GM12878 (cell line): ENCODE data around the gene SSH2. TPM values are rescaled to one million over a fixed set of nuclear protein-coding genes. Genes with fewer than 3 reads are reported as not detected.
A peak's percentile ranks its signal among the peaks of the same experiment; 100 is the strongest.

ENCODE experiments used
- ATAC-seq: fragments of 200-7000 bp; cut with Tn5 transposase; 3 replicates; pipeline ENCODE4 v1.9.1; 2020; ENCODE audit warnings: mild to moderate bottlenecking, moderate library complexity
- BruUV-seq: library from RNA; stranded (reverse); fragments of 400-500 nt; replicated peaks from 2 replicates; lab custom pipeline; 2021; lab: Mats Ljungman, UMichigan
- CTCF ChIA-PET: fragments of 300-600 bp; sonication (Branson Sonifier 250); formaldehyde crosslinking; extraction: SDS; loops from one replicate; lab custom pipeline; 2021; ENCODE audit warnings: inconsistent platforms; lab: Yijun Ruan, JAX
- POLR2A ChIA-PET: fragments of 350-600 bp; formaldehyde crosslinking; extraction: SDS; loops from one replicate; lab custom pipeline; 2021; ENCODE audit warnings: inconsistent platforms; lab: Charles Lee
- RAD21 ChIA-PET: fragments of 300-600 bp; sonication (Branson Sonifier 250); formaldehyde crosslinking; loops from one replicate; lab custom pipeline; 2023; ENCODE audit warnings: antibody characterized with exemption; ENCODE audit not compliant: unreplicated experiment; lab: Charles Lee
- SMC1A ChIA-PET: fragments of 300-600 bp; sonication (Branson Sonifier 250); formaldehyde crosslinking; loops from one replicate; lab custom pipeline; 2023; ENCODE audit not compliant: unreplicated experiment, uncharacterized antibody; lab: Charles Lee
- DNase-seq: peaks from one replicate; pipeline ENCODE4 v3.0.0-alpha.2; 2011; ENCODE audit warnings: low read depth, low spot score
- FAIRE-seq: peaks from 3 replicates; lab custom pipeline; 2011; peaks lifted over from hg19 to GRCh38; lab: Jason Lieb, UNC
- H2AFZ ChIP-seq: 2 replicates; pipeline ENCODE4 v1.6.0; 2011; ENCODE audit warnings: low read depth, low read length, control low read depth; ENCODE audit not compliant: control insufficient read depth
- H3K27ac ChIP-seq: 2 replicates; pipeline ENCODE4 v1.5.1; 2011; ENCODE audit warnings: control low read depth; ENCODE audit not compliant: control insufficient read depth, insufficient read depth
- H3K27me3 ChIP-seq, 2 experiments: replicated peaks in 1 of 2; 2 replicates each; pipeline versions ENCODE4 v1.6.0 to v1.6.1; 2011; ENCODE audit warnings: low read length in 1 of 2; ENCODE audit not compliant: control insufficient read depth in 2 of 2, insufficient read depth in 2 of 2
- H3K36me3 ChIP-seq, 2 experiments: 2 replicates each; pipeline ENCODE4 v1.5.1; 2011; ENCODE audit warnings: low read length in 1 of 2; ENCODE audit not compliant: control insufficient read depth in 2 of 2, insufficient read depth in 2 of 2
- H3K4me1 ChIP-seq: 2 replicates; pipeline ENCODE4 v1.6.1; 2011; ENCODE audit warnings: mild to moderate bottlenecking, low read length, moderate library complexity, mixed read lengths; ENCODE audit not compliant: control insufficient read depth, insufficient read depth
- H3K4me2 ChIP-seq: 2 replicates; pipeline ENCODE4 v1.6.0; 2011; ENCODE audit warnings: control low read depth; ENCODE audit not compliant: control insufficient read depth, insufficient read depth
- H3K4me3 ChIP-seq: fragments of 200-600 bp; sonication (generic); 2 replicates; pipeline ENCODE4 v1.5.1; 2016
- H3K79me2 ChIP-seq: 2 replicates; pipeline ENCODE4 v1.6.0; 2011; ENCODE audit warnings: low read length; ENCODE audit not compliant: control insufficient read depth, insufficient read depth
- H3K9ac ChIP-seq: 2 replicates; pipeline ENCODE4 v1.8.0; 2011; ENCODE audit warnings: low read length, control low read depth, mixed read lengths; ENCODE audit not compliant: control insufficient read depth, insufficient read depth
- H3K9me3 ChIP-seq: replicated peaks from 3 replicates; pipeline ENCODE4 v1.5.1; 2011; ENCODE audit warnings: mild to moderate bottlenecking, low read length; ENCODE audit not compliant: control insufficient read depth, insufficient read depth
- H4K20me1 ChIP-seq: 2 replicates; pipeline ENCODE4 v1.6.0; 2011; ENCODE audit not compliant: control insufficient read depth, insufficient read depth
- RAD21 ChIP-seq: IDR thresholded peaks from 2 replicates; pipeline ENCODE4 v1.6.1; 2011; ENCODE audit warnings: mild to moderate bottlenecking, low read depth, low read length, moderate library complexity; ENCODE audit not compliant: insufficient read depth
- SIX5 ChIP-seq: IDR thresholded peaks from 2 replicates; pipeline ENCODE4 v1.6.1; 2011; ENCODE audit warnings: mild to moderate bottlenecking, low read depth, low read length, moderate library complexity; ENCODE audit not compliant: severe bottlenecking
- YY1 ChIP-seq: IDR thresholded peaks from 2 replicates; pipeline ENCODE4 v1.6.1; 2011; ENCODE audit warnings: low read depth, mild to moderate bottlenecking, low read length
- WGBS: methylation state at CpG from one replicate; pipeline ENCODE4 v1.1.6; 2016; ENCODE audit warnings: low lambda C conversion rate; ENCODE audit not compliant: insufficient replicate concordance, insufficient coverage; ENCODE audit errors: missing lambda C conversion rate; 5-methylcytosine and 5-hydroxymethylcytosine counted together
- in situ Hi-C: fragments of 300-500 bp; cut with MboI; formaldehyde crosslinking; loops from 9 replicates; pipeline ENCODE4 v1.14.3; 2018; ENCODE audit warnings: mixed read lengths
- intact Hi-C: fragments of 100-400 bp; cut with micrococcal nuclease; formaldehyde crosslinking; loops from one replicate; pipeline ENCODE4 v1.14.2; 2022; ENCODE audit not compliant: unreplicated experiment
- polyA plus RNA-seq, 11 experiments: library from polyadenylated mRNA; depleted of rRNA in 4 of 11; unstranded in 6 of 11; stranded (reverse) in 5 of 11; fragments of >200 nt; fragmentation: Nextera tagmentation in 4 of 11; fragmentation: Illumina TruSeq in 1 of 11; extraction: Ambion mirVana in 4 of 11; extraction: Trizol in 1 of 11; gene quantifications; 1 replicate in 1 of 11; 2 replicates in 10 of 11; pipeline versions ENCODE4 v1.2.1 to v1.2.3, GENCODE V29; 2011 to 2016; ENCODE audit warnings: inconsistent platforms in 2 of 11, missing spikeins in 2 of 11, low read depth in 1 of 11
- total RNA-seq, 4 experiments: library from RNA; depleted of rRNA in 3 of 4; stranded (reverse); fragments of >200 nt in 3 of 4; fragmentation: Illumina TruSeq in 1 of 4; extraction: Trizol in 1 of 4; gene quantifications; 2 replicates each; pipeline versions ENCODE4 v1.2.1 to v1.2.3, GENCODE V29; 2013 to 2021
- TF ChIP-seq, protein P1 (sequence below): fragments of 450-650 bp; IDR thresholded peaks from 2 replicates; pipeline ENCODE4 v1.6.1; 2016; ENCODE audit warnings: mild to moderate bottlenecking
- TF ChIP-seq, protein P2 (sequence below), 3 experiments: IDR thresholded peaks in 2 of 3; conservative IDR thresholded peaks in 1 of 3; 2 replicates each; pipeline ENCODE4 v1.5.1; 2011; ENCODE audit warnings: low read depth in 3 of 3, low read length in 3 of 3, mild to moderate bottlenecking in 3 of 3, control low read depth in 2 of 3, moderate library complexity in 2 of 3, inconsistent platforms in 1 of 3, mixed read lengths in 1 of 3; ENCODE audit not compliant: control insufficient read depth in 2 of 3, insufficient read depth in 1 of 3; ENCODE audit errors: extremely low read depth in 1 of 3

SSH2 gene
- total and polyA plus RNA-seq, 10 of the 15 experiments (the other 5 are each of a cell fraction or from before 2014, with no cell fraction given), result 9.3 to 65.9 (median 34.0) TPM

DNA sequence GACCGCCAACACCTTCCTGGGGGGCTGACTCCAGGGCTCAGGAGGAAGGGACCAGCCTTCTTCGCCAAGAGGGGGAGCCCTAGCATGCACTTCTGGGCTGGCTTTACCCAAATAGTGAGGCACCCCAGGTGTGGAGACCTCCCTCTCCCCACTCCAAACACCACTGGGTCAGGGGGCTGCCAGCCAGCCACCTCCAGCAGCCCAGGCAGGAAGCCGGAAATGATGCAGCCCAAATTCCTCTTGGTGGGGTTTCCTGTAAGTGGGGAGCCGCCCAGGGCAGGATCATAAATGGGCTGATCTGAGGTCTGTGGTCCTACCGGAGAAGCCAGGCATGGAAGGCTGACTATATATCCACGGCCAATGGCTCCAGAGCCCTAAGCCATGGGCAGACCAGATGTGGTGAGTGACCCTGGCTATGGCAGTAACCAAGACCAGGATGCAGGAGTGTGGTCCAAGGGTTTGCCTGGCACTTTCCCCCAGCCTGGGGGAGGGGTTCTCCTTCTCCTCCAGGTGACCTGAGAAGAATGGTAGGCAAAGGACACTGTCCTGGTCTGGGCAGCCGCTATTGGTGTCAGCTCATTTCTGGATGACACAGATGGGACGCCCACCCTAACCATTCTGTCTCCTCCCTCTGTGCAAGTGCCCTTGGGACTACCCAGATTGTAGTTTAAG is 344.8 kb downstream of the SSH2 start:
- DNase-seq (no peak), FAIRE-seq (no peak), ATAC-seq (no peak)
- WGBS, result 38% methylated on average over 8 of the region's 8 CpGs
- H3K4me3 ChIP-seq, result no peak overlapping the region
- TF ChIP-seq YY1 (no peak), SIX5 (no peak), RAD21 (0 out of 2 replicates have a peak, but pooled peaks have one; percentile 10)
- TF ChIP-seq, protein P1, sequence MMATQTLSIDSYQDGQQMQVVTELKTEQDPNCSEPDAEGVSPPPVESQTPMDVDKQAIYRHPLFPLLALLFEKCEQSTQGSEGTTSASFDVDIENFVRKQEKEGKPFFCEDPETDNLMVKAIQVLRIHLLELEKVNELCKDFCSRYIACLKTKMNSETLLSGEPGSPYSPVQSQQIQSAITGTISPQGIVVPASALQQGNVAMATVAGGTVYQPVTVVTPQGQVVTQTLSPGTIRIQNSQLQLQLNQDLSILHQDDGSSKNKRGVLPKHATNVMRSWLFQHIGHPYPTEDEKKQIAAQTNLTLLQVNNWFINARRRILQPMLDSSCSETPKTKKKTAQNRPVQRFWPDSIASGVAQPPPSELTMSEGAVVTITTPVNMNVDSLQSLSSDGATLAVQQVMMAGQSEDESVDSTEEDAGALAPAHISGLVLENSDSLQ, result no peak
- TF ChIP-seq, protein P2, sequence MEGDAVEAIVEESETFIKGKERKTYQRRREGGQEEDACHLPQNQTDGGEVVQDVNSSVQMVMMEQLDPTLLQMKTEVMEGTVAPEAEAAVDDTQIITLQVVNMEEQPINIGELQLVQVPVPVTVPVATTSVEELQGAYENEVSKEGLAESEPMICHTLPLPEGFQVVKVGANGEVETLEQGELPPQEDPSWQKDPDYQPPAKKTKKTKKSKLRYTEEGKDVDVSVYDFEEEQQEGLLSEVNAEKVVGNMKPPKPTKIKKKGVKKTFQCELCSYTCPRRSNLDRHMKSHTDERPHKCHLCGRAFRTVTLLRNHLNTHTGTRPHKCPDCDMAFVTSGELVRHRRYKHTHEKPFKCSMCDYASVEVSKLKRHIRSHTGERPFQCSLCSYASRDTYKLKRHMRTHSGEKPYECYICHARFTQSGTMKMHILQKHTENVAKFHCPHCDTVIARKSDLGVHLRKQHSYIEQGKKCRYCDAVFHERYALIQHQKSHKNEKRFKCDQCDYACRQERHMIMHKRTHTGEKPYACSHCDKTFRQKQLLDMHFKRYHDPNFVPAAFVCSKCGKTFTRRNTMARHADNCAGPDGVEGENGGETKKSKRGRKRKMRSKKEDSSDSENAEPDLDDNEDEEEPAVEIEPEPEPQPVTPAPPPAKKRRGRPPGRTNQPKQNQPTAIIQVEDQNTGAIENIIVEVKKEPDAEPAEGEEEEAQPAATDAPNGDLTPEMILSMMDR (IDR thresholded peaks at IDR 0.05 in 2 of 3, conservative IDR thresholded peaks at IDR 0.05 in 1 of 3; ENCODE audit: control insufficient read depth in 2 of 3, extremely low read depth in 1 of 3, insufficient read depth in 1 of 3, low read depth in 3 of 3, low read length in 3 of 3), result peak; percentile 47 to 56 (median 53); a peak in 4 of 6 replicates
- ChIA-PET POLR2A (no interaction called here), RAD21 (no interaction called here), SMC1A (interaction anchor here (0.7 kb wide), 1 partner anchor 36 kb away, joined by 3 read pairs; no protein-coding TSS in a partner anchor), CTCF (interaction anchor here (0.9 to 6.7 kb wide), 3 partner anchors 12 to 31 kb away, joined by 3 to 82 read pairs (median 3); no protein-coding TSS in a partner anchor)
- H4K20me1 ChIP-seq, result no peaks in the 10 kb centered on the region
- H3K27ac ChIP-seq, result peak overlapping the region; percentile 10; the same call in 1 of the 2 replicates
- H2AFZ ChIP-seq, result no peak overlapping the region
- intact Hi-C loops, result no loop called here
- no TSS peak for BruUV-seq
- H3K27me3 ChIP-seq, result no peaks in the 10 kb centered on the region
- H3K4me1 ChIP-seq, result peaks cover 28% of the 10 kb centered on the region
- H3K9ac ChIP-seq, result no peak overlapping the region
- H3K9me3 ChIP-seq, result no peaks in the 10 kb centered on the region
- in situ Hi-C loops, result no loop called here
- no peak overlapping the region for H3K4me2 ChIP-seq
- peaks cover 3 to 4% of the 10 kb centered on the region in 2 experiments; a peak in 3 of 4 replicates for H3K36me3 ChIP-seq
- H3K79me2 ChIP-seq, result peaks cover 33% of the 10 kb centered on the region
